ENCODE results near the gene RAB36.
A peak's percentile ranks its signal among the peaks of the same experiment; 100 is the strongest.

Gene RAB36

GRCh38 chr22:23163665-23164064 lies 18.4 kb downstream of the RAB36 start:
- peak; percentile 50 for DNase-seq

- DNase-seq = no peak
Measured at GRCh38 chr22:23164091-23164490, 18.8 kb downstream of the RAB36 start.

- no peak for DNase-seq
Measured at GRCh38 chr22:23166042-23166831, 21.0 kb downstream of the RAB36 start.

- no peak for DNase-seq
Measured at GRCh38 chr22:23166841-23167616, 21.8 kb downstream of the RAB36 start.

- DNase-seq = peak; percentile 82
Measured at GRCh38 chr22:23168391-23169042, 23.2 kb downstream of the RAB36 start.

GRCh38 chr22:23169043-23169406 lies 23.7 kb downstream of the RAB36 start:
- no peak for DNase-seq

GRCh38 chr22:23175817-23176644 lies 30.8 kb downstream of the RAB36 start:
- DNase-seq = peak; percentile 51

GRCh38 chr22:23176645-23177027 lies 31.4 kb downstream of the RAB36 start:
- no peak for DNase-seq

- DNase-seq = no peak
Measured at GRCh38 chr22:23177197-23177596, 31.9 kb downstream of the RAB36 start.

GRCh38 chr22:23178512-23179254 lies 33.4 kb downstream of the RAB36 start:
- DNase-seq = peak; percentile 65

GRCh38 chr22:23179381-23180299 lies 34.4 kb downstream of the RAB36 start:
- no peak for DNase-seq

GRCh38 chr22:23180301-23180892 lies 35.1 kb downstream of the RAB36 start, which contains the start of gene BCR:
Gene BCR (plus strand): TSS chr22:23180509. CDS start chr22:23180961, 452 bp downstream.
- no peak for DNase-seq

GRCh38 chr22:23180893-23181720 lies 35.8 kb downstream of the RAB36 start:
- DNase-seq = no peak

- DNase-seq = no peak
Measured at GRCh38 chr22:23181721-23182308, 36.5 kb downstream of the RAB36 start.

GRCh38 chr22:23182309-23183060 lies 37.2 kb downstream of the RAB36 start:
- DNase-seq = no peak

- DNase-seq = no peak
Measured at GRCh38 chr22:23183061-23183698, 37.9 kb downstream of the RAB36 start.

GRCh38 chr22:23184100-23184763 lies 39.0 kb downstream of the RAB36 start:
- DNase-seq = no peak

Data from NCI-H1694 (cell line).